ENCODE results near the gene KRTAP9-3.
"Not testable (repeated sequence)": the region's sequence is repeated elsewhere in the genome, so short reads cannot be mapped to it uniquely, and the experiment has no call there.

Gene KRTAP9-3

DNA sequence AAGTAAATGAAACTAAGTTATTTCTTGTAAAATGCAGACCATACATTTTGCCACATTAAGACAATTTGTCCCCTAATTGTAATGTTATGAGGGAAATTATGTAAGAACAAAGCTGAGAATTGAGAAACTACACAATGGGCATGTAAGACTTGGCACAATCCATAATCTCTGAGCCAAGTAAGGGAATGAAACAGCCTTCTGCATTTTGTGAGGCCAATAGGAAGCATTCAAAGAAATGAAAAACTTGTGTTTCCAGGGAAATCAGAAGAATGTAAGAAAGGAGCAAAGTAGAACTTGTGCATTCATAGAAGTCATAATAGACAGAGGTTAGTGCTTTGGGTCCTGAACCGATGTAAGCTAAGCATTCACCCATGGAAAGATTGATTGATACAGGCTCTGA, 19.0 kb downstream of the KRTAP9-3 start:
- no peak for DNase-seq (ENCODE audit: low spot score)

DNA sequence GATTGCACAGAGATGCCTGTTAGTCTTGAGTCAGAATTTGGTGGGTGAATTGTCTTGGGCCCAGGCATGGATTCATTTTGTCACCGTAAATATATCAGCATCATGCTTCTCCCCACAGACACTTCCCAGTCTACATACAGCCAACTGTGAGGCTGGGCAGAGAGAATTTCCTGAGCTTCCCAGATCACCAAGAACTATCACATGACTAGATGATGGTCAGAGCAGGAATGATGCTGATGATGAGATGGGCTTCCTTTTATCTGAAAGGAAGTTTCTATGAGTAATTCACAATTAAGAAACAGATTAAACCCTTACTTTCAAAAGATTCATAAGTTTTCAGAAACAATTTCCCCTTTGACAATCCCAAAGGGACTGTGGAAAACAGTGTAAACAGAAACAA, 22.6 kb downstream of the KRTAP9-3 start:
- DNase-seq (ENCODE audit: low spot score) = no peak

DNA sequence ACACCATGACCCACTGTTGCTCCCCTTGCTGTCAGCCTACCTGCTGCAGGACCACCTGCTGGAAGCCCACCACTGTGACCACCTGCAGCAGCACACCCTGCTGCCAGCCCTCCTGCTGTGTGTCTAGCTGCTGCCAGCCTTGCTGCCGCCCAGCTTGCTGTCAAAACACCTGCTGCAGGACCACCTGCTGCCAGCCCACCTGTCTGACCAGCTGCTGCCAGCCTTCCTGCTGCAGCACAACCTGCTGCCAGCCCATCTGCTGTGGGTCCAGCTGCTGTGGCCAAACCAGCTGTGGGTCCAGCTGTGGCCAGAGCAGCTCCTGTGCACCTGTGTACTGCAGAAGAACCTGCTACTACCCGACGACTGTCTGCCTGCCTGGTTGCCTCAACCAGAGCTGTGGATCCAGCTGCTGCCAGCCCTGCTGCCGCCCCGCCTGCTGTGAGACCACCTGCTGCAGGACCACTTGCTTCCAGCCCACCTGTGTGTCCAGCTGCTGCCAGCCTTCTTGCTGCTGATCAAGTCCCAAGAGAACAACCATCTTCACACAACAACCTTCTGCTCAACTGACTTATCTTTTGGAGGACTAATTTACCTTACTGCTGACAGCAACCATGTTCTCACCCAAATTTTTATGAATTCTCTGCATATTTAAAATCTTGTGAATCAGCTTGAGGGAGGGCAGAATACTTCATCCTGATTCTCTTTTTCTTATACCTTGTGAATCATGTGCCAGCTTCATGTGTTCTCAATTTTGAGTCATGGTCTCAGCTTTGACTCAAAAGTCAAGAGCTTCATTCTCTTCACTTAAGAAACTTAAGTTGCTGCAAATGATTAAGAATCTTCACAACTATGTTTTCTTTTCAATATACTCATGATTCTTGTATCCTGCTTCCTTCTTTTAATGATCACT, 23.4 kb downstream of the KRTAP9-3 start, which contains the start of gene KRTAP9-9:
Gene KRTAP9-9, plus strand, starts transcription at position 4 of the 910 bp plus-strand sequence.
- DNase-seq (ENCODE audit: low spot score) = not testable (repeated sequence)

DNA sequence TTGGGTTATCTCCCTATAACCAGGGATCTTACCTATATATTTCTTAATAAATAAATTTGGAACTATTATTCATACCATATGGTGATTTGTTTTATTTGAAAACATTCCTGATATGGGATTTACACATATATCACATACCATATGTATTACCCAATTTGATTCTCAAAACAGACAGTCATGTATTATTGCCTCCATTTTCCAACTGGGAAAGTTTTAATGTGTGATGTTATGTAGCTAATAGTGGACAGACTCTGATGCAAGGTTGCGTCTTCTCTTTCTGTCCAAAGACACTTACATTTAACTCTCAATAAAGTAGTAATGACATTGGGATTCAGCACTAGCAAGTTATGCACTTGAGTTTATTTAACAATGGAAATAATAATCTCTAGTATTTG, 24.0 kb downstream of the KRTAP9-3 start:
- no peak for DNase-seq (ENCODE audit: low spot score)

DNA sequence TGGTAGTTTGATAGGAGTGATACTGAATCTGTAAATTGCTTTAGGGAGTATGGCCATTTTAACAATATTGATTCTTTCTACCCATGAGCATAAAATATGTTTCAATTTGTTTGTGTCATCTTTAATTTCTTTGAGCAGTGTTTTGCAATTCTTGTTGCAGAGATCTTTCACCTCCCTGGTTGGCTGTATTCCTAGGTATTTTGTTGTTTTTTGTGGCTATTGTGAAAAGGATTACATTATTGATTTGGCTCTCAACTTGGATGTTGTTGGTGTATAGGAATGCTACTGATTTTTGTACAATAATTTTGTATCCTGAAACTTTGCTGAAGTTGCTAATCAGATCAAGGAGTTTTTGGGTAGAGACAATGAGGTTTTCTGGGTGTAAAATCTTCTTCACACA, 26.2 kb downstream of the KRTAP9-3 start:
- no peak for DNase-seq (ENCODE audit: low spot score)

DNA sequence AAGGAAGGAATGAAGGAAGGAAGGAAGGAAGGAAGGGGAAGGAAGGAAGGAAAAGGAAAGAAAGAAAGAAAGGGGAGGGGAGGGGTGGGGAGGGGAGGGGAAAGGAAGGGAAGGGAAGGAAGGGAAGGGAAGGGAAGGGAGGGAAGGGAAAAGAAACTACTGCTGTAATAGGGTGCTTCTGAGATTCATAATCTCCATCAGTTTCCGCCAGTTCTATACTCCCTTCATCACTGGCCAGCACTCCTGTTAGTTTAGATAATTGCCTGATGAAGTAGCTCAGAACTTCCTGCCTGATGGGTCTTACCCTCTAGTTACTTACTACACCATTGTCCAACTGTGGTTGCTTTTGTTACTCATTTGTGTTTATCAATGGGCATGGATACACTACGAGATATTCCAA, 31.0 kb downstream of the KRTAP9-3 start:
- no peak for DNase-seq (ENCODE audit: low spot score)

DNA sequence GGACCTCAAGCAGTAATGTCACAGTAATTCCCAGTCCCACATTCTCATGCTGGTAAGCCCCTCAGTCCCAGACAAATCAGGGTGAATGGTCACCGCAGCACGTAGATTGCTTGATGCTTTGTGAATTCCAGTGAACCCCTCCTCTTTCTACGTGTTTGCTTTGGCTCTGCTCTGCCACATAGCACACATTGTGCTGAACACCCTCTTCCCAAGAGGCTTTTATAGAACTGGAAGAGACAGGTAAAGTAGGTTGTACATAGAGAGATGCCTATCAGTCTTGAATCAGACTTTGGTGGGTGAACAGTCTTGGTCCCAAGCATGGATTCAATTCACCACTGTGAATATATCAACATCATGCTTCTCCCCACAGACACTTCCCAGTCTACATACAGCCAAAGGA, 32.4 kb downstream of the KRTAP9-3 start:
- no peak for DNase-seq (ENCODE audit: low spot score)

DNA sequence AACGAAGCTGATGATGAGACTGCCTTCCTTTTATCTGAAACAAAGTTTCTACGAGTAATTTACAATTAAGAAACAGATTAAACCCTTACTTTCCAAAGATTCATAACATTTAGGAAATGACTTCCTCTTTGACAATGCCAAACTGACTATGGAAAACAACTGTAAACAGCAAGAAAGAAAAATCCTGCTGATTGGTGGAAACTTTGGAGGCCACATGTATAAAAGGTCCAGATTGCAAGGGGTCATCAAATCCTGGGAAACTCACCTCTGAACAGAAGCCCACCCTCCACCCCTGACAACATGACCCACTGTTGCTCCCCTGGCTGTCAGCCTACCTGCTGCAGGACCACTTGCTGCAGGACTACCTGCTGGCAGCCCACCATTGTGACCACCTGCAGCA, 32.8 kb downstream of the KRTAP9-3 start, which contains the start of gene KRTAP9-6:
Gene KRTAP9-6, plus strand, starts transcription at position 301 of the 400 bp plus-strand sequence. Its CDS starts 0 bp downstream, at position 301.
- DNase-seq (ENCODE audit: low spot score) = no peak

DNA sequence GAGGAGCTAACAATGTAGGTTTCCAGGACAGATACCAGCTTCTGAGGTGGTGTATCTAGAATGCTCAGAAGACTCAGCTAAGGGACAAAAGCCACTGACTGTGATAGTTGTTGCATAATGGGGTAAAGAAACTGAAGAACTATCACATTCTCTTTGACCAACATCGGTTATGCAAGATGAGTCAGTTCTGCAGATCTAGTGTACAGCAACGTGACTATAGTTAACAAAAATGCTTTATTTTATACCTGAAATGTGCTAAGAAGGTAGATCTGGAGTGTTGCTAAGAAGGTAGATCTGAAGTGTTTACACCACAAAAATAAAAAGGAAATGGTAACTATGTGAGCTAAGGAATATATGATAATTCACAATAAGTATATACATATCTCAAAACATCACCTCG, 35.5 kb downstream of the KRTAP9-3 start:
- DNase-seq (ENCODE audit: low spot score) = no peak

DNA sequence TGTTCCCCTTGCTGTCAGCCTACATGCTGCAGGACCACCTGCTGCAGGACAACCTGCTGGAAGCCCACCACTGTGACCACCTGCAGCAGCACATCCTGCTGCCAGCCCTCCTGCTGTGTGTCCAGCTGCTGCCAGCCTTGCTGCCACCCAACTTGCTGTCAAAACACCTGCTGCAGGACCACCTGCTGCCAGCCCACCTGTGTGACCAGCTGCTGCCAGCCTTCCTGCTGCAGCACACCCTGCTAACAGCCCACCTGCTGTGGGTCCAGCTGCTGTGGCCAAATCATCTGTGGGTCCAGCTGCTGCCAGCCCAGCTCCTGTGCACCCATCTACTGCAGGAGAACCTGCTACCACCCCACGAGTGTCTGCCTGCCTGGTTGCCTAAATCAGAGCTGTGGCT, 39.1 kb downstream of the KRTAP9-3 start:
- DNase-seq (ENCODE audit: low spot score) = not testable (repeated sequence)

DNA sequence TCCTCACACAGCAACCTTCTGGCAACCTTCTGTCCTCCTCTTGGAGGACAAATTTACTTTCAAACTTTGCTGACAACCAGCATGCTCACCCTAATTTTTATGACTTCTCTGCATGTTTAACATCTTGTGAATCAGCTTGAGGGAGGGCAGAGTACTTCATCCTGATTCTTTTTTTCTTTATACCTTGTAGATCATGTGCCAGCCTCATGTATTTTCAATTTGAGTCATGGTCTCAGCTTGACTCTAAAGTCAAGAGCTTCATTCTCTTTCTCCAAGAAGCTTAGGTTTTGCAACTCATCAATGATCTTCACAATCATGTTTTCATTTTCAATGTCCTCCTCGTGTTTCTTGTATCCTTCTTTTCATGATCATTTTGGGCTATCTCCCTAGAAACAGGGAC, 39.6 kb downstream of the KRTAP9-3 start:
- DNase-seq (ENCODE audit: low spot score) = no peak

DNA sequence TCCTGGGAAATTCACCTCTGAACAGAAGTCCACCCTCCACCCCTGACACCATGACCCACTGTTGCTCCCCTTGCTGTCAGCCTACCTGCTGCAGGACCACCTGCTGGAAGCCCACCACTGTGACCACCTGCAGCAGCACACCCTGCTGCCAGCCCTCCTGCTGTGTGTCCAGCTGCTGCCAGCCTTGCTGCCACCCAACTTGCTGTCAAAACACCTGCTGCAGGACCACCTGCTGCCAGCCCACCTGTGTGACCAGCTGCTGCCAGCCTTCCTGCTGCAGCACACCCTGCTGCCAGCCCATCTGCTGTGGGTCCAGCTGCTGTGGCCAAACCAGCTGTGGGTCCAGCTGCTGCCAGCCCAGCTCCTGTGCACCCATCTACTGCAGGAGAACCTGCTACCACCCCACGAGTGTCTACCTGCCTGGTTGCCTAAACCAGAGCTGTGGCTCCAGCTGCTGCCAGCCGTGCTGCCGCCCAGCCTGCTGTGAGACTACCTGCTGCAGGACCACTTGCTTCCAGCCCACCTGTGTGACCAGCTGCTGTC, 43.5 kb downstream of the KRTAP9-3 start, which contains the start of gene KRTAP9-7:
Gene KRTAP9-7, plus strand, starts transcription at position 51 of the 543 bp plus-strand sequence. Its CDS starts 0 bp downstream, at position 51.
- not testable (repeated sequence) for DNase-seq (ENCODE audit: low spot score)

DNA sequence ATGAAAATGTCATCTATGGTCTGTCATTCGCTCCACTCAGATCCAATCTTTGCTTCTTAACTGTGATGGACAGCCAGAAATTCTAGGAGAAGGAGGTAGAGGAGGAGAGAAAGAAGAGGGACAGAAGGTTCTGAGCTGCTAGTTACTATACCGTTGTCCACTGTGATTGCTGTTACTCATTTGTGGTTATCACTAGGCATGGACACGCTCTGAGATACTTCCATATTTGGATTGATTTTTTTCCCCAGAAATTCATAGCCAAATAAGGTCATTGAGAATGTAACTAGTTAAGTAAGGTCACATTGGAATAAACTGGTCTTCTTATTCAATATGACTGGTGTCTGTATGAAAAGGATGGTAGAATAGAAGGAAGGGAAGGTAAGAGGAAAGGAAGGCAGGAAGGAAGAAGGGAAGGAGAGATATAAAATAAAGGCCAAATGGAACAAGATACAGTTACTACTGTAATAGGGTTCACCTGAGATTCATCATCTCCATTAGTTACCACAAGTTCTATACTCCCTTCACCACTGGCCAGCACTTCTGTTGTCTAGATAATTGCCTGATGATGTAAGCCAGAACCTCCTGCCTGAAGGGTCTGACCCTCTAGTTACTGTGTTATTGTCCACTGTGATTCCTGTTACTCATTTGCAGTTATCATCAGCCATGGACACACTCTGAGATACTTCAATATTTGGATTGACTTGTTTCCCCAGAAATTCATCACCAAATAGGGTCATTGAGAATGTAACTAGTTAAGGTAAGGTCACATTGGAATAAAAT, 46.1 kb downstream of the KRTAP9-3 start:
- no peak for DNase-seq (ENCODE audit: low spot score)
